SKM-1 (cell line): ENCODE data around the gene NPRL2.

ENCODE experiments used
- DNase-seq: peaks from one replicate; lab custom pipeline; 2025; ENCODE audit not compliant: unreplicated experiment; lab: John Stamatoyannopoulos, UW

NPRL2 gene

GRCh38 chr3:50373146-50374051 lies 22.8 kb upstream of the NPRL2 start:
- DNase-seq: no peak

- DNase-seq: no peak
Observed at GRCh38 chr3:50372349-50372748, 21.8 kb upstream of the NPRL2 start.

GRCh38 chr3:50371133-50371685 lies 20.6 kb upstream of the NPRL2 start:
- DNase-seq: no peak

DNA sequence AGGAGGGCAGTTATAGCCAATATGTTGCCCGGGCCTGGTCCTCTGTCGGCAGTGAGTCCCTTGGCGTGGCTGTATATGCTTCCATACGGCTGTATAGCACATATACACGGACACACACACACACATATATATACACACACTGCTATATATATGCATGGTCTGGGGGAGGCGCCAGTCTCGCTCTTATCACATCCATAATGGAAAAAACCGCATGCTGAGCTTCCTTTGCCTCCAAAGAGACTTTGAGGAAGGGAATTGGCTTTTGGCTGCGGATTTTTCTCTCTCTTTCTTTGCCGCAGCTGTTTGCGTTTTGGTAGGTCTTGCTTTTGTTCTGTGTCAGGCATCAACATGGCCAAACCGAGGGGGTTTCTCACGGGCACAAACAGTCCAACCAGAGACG lies 20.0 kb upstream of the NPRL2 start:
- no peak for DNase-seq

DNA sequence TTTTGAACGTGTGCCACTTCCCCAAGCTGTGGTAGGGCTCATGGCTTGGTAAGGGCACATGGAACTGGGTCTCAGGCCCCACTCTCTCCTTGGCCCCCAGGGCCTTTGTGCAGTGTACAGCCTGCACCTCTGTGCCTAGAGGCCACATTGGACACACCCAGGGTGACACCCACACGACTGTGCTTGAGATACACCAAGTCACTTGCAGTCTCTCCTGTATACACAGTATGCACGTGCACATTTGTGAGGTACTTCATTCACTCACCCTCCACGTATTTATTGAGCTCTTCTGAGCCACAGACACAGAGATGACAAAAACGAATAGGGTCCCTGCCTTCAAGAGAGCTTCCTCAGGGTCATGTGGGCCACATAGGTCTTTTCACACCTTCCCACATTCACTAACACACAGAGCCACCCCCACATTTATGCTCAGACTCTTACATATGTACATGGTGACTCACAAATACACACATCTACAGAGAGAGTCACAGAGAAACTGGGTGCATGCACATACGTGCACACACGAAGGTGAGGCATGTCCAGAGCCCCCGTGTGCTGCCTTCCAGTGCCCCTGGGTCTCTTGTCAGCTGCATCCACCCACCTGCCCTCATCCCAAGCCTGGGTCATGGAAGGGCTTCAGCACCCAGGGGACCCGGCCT lies 18.6 kb upstream of the NPRL2 start:
- no peak for DNase-seq

GRCh38 chr3:50365842-50366220 lies 15.3 kb upstream of the NPRL2 start:
- no peak for DNase-seq

GRCh38 chr3:50365080-50365841 lies 14.7 kb upstream of the NPRL2 start:
- DNase-seq: peak; percentile 34

GRCh38 chr3:50364573-50365079 lies 14.1 kb upstream of the NPRL2 start:
- no peak for DNase-seq

DNA sequence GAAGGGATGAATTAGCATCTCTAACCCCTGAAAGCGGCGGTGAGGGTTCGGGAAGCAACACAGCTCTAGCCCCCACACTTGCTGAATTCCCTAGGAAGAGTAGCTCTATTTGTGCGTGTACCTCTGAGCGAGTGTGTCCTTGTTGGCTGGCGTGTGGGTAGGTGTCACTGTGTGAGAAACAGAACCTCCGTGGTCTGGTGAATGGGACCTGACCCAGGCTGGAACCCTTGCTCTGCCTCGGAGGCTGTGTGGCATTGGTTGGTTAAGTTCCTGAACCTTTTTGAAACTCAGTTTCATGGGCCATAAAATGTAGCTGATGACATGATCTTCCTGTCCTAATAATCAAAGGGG lies 9.2 kb upstream of the NPRL2 start:
- no peak for DNase-seq

DNA sequence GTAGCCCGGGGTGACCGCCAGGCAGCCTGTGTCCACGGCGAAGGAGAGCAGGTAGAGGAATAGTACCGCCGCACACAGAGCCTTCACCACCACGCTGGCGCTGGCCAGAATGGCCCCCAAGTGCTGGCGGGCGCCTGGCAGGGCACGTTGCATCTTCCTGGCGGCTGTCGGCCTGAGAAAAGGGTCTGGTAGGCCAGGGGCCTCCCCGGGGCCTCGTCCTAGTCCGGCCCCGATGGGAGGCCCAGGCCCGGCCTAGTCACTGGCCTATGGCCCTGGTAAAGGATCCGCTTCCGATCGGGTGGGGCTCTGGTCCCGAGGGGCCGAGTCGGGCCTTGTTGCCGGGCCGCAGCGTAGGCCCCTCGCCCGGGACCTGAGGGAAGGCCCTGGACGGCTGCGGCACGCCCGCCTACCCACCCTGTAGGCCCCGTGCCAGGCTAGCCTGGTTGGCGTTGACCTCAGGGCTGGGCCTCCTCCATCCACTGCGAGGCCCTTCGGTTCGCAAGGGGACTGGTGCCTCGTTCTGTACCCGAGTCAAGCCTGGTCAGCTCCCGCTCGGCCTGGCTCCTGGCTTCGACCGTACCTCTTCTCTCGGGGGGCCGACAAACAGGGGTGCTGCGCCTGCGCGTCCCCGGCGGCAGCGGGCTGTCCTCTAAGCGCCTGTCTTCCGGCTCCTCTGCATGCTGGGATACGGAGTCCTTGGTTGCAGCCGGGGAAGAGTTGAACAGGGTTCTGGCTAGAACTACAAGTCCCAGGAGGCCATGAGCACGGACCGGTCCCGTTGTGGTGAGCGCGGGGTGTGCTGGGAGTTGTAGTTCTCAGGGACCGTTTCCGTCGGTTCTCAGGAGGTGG lies 8.6 kb upstream of the NPRL2 start, which contains the start of gene TMEM115:
Gene TMEM115 (minus strand): TSS at position 611 of the 849 bp plus-strand sequence. CDS start 458 bp downstream, at position 153.
- peak; percentile 97 for DNase-seq

GRCh38 chr3:50358355-50358910 lies 7.9 kb upstream of the NPRL2 start:
- no peak for DNase-seq

DNA sequence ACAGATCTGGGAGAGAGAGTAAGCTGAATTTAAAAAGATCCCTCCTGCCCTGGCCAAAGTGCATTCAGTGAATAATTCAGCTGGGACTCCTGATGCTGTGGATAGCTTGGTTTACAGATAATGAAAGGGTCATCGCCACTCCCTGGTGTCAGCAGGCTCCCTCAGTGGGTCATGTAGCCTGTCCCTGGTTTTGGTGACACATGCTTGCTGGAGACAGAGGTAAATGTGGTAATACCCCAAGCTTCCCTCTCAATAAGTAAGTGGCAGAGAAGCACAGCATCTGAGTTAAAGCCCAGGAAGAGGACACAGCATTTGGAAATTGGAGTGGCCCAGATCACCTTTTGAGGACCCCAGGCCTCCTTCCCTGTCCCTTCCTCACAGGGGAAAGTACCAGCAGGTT lies 6.9 kb upstream of the NPRL2 start:
- no peak for DNase-seq

DNA sequence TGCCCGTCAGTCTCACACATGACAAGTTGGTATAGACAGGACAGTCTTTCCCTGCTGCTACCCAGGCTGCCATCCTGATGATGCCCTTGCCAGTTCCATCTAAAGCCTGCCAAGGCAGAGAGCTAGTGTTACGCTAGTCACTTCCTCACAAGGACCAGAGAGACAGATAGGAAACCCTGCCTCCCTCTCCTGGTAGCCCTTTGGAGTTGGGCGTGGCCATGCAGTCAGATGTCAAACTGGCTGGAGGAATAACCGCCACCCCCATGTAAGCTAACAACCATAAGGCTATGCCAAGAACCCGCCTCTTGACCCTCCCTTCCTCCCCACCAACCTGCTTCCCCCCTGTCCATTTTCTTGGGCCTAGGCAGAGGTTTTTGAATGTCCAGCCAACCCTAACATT lies 6.0 kb upstream of the NPRL2 start:
- no peak for DNase-seq

- no peak for DNase-seq
Observed at GRCh38 chr3:50355829-50356552, 5.4 kb upstream of the NPRL2 start.

DNA sequence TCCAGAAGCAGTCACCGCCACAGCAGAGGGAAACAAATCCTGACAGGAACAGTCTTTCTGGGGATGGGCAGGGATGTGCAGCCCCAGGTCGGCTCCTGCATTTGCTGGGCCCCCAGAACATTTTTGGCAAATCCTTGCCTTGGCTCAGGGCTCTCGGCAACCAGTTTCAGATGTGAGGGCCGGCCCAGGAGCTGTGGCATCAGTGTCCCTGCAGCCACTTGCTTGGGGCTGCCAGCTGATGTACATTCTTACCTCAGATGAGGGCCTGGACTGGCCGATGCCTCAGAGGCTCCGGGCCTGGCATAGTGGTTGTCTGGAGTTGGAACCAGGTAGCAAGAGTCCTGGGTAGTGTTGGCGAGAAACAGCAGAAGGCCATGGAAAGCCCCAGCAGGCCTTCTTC lies 4.3 kb upstream of the NPRL2 start:
- DNase-seq: no peak

- DNase-seq: no peak
Observed at GRCh38 chr3:50354186-50354764, 3.7 kb upstream of the NPRL2 start.

DNA sequence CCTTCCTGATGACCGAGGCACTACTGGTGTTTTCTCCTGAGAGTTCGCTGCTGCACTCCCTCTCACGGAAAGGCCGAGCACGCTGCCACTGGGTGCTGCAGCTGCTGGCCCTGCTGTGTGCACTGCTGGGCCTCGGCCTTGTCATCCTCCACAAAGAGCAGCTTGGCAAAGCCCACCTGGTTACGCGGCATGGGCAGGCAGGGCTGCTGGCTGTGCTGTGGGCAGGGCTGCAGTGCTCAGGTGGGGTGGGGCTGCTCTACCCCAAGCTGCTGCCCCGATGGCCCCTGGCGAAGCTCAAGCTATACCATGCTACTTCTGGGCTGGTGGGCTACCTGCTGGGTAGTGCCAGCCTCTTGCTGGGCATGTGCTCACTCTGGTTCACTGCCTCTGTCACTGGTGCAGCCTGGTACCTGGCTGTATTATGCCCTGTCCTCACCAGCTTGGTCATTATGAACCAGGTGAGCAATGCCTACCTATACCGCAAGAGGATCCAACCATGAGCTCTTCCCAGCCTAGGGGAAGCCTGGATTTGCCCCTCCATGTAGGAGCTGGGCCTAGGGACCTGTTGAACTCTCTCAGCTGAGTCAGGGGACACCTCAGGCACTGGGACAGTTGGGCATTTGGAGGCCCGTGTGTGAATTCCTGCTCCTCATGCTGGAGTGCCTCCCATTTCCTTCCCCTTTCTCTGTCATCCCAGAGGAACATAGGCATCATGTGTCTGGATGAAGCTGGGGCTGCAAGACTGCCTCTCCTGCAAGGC lies 2.9 kb upstream of the NPRL2 start:
- DNase-seq: no peak

DNA sequence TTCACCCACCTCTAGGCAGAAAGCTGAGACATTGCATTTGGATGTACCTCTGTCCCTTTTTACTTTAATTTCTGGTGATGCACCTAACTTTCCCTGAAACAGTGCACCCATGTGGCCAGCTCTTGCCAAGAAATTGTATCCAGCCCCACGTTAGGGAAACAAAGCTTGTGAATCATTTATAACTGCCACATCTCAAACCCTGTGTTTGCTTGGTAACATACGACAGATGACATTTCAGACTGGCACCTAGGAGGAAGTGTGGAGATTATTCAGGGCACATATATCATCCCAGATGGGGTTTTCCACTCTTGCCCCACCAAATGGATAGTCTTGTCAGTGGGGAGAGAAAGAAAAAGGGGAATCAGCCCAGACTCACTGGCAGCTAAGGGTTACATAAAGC lies 2.2 kb upstream of the NPRL2 start:
- no peak for DNase-seq
